Endothelial cell of umbilical vein (primary cell): ENCODE results near the gene CD276. TPM values are rescaled to one million over a fixed set of nuclear protein-coding genes. Genes with fewer than 3 reads are reported as not detected.

ENCODE experiments used
- BruUV-seq: library from RNA; stranded (reverse); fragments of 400-500 nt; replicated peaks from 2 replicates; lab custom pipeline; 2021; lab: Mats Ljungman, UMichigan
- CTCF ChIA-PET: fragments of 300-600, 350-600 bp; sonication (Branson Sonifier 250); formaldehyde crosslinking; loops from one replicate; lab custom pipeline; 2021; ENCODE audit warnings: antibody characterized with exemption, inconsistent platforms; lab: Charles Lee
- POLR2A ChIA-PET: fragments of 300-600, 350-600 bp; sonication (Branson Sonifier 250); formaldehyde crosslinking; loops from one replicate; lab custom pipeline; 2021; ENCODE audit warnings: antibody characterized with exemption, inconsistent platforms; lab: Charles Lee
- DNase-seq: peaks from one replicate; pipeline ENCODE4 v3.0.0-alpha.2; 2011; ENCODE audit warnings: low read depth, low spot score
- FAIRE-seq: peaks from 2 replicates; lab custom pipeline; 2011; peaks lifted over from hg19 to GRCh38; lab: Jason Lieb, UNC
- H2AFZ ChIP-seq: 2 replicates; pipeline ENCODE4 v1.6.0; 2012; ENCODE audit warnings: low read depth, low read length, control low read depth, inconsistent platforms
- H3K27ac ChIP-seq: 2 replicates; pipeline ENCODE4 v1.5.1; 2011; ENCODE audit warnings: low read depth, mild to moderate bottlenecking, control low read depth, low read length, moderate library complexity; ENCODE audit not compliant: insufficient read depth
- H3K27me3 ChIP-seq, 2 experiments: 2 replicates each; pipeline versions ENCODE4 v1.6.0 to v1.6.1; 2011; ENCODE audit warnings: low read length in 2 of 2, mixed read lengths in 1 of 2; ENCODE audit not compliant: control insufficient read depth in 2 of 2, insufficient read depth in 2 of 2
- H3K36me3 ChIP-seq, 2 experiments: 2 replicates in 1 of 2; 3 replicates in 1 of 2; pipeline ENCODE4 v1.5.1; 2011; ENCODE audit warnings: low read length in 2 of 2, mild to moderate bottlenecking in 1 of 2, moderate library complexity in 1 of 2; ENCODE audit not compliant: control insufficient read depth in 2 of 2, insufficient read depth in 2 of 2; ENCODE audit errors: extremely low read depth in 1 of 2
- H3K4me1 ChIP-seq: 3 replicates; pipeline ENCODE4 v1.5.1; 2011; ENCODE audit warnings: mild to moderate bottlenecking, low read length; ENCODE audit not compliant: control insufficient read depth, insufficient read depth; ENCODE audit errors: extremely low read depth
- H3K4me2 ChIP-seq: 2 replicates; pipeline ENCODE4 v1.6.1; 2011; ENCODE audit warnings: low read length, control low read depth, mixed read lengths; ENCODE audit not compliant: insufficient read depth
- H3K4me3 ChIP-seq, 3 experiments: fragments of 200-600 bp in 1 of 3; sonication (generic), shearing (Covaris generic) in 1 of 3; replicated peaks in 1 of 3; 2 replicates each; pipeline ENCODE4 v1.5.1; 2011 to 2016; ENCODE audit warnings: control low read depth in 3 of 3, low read length in 3 of 3, mild to moderate bottlenecking in 2 of 3, inconsistent platforms in 1 of 3, low read depth in 1 of 3, moderate library complexity in 1 of 3; ENCODE audit not compliant: insufficient read depth in 1 of 3
- H3K79me2 ChIP-seq: 2 replicates; pipeline ENCODE4 v1.6.0; 2012; ENCODE audit warnings: low read length, inconsistent platforms; ENCODE audit not compliant: control insufficient read depth, insufficient read depth
- H3K9ac ChIP-seq: replicated peaks from 2 replicates; pipeline ENCODE3; 2011; ENCODE audit warnings: low read length, control low read depth; ENCODE audit not compliant: insufficient read depth; ENCODE audit errors: extremely low read depth
- H3K9me1 ChIP-seq: replicated peaks from 3 replicates; pipeline ENCODE4 v1.6.0; 2011; ENCODE audit warnings: mild to moderate bottlenecking, low read length; ENCODE audit not compliant: control insufficient read depth, insufficient read depth; ENCODE audit errors: extremely low read depth
- H3K9me3 ChIP-seq: replicated peaks from 2 replicates; pipeline ENCODE4 v1.5.1; 2012; ENCODE audit warnings: low read length, inconsistent platforms; ENCODE audit not compliant: control insufficient read depth, insufficient read depth
- H4K20me1 ChIP-seq: replicated peaks from 2 replicates; pipeline ENCODE3; 2011; ENCODE audit warnings: mild to moderate bottlenecking, low read length; ENCODE audit not compliant: control insufficient read depth, insufficient read depth; ENCODE audit errors: extremely low read depth
- EZH2 ChIP-seq: IDR thresholded peaks from 2 replicates; pipeline ENCODE4 v1.6.1; 2012; ENCODE audit warnings: borderline replicate concordance, low read depth, mild to moderate bottlenecking, moderate library complexity, low read length, inconsistent platforms; ENCODE audit not compliant: severe bottlenecking
- FOS ChIP-seq: IDR thresholded peaks from 2 replicates; pipeline ENCODE4 v1.6.1; 2011; ENCODE audit warnings: mild to moderate bottlenecking, low read length, moderate library complexity, borderline replicate concordance; ENCODE audit not compliant: insufficient read depth
- GATA2 ChIP-seq: IDR thresholded peaks from 2 replicates; pipeline ENCODE4 v1.7.0; 2011; ENCODE audit warnings: low read depth, mild to moderate bottlenecking, moderate library complexity, mixed read lengths, low read length; ENCODE audit not compliant: insufficient read length, insufficient read depth
- JUN ChIP-seq: IDR thresholded peaks from 2 replicates; pipeline ENCODE4 v1.6.1; 2011; ENCODE audit warnings: borderline replicate concordance, low read depth; ENCODE audit not compliant: insufficient read length, insufficient read depth
- MYC ChIP-seq: IDR thresholded peaks from one replicate; pipeline ENCODE4 v1.6.1; 2011; ENCODE audit warnings: mild to moderate bottlenecking, low read depth, low read length
- POLR2A ChIP-seq: IDR thresholded peaks from 2 replicates; pipeline ENCODE4 v1.6.1; 2012; ENCODE audit warnings: low read depth, mild to moderate bottlenecking, control low read depth, low read length
- POLR2AphosphoS5 ChIP-seq: IDR thresholded peaks from 2 replicates; pipeline ENCODE4 v1.6.1; 2012; ENCODE audit warnings: low read depth, mild to moderate bottlenecking, control low read depth, low read length, moderate library complexity; ENCODE audit not compliant: insufficient read depth
- dilution Hi-C: fragments of 300-500 bp; cut with MboI; formaldehyde crosslinking; loops from one replicate; pipeline ENCODE4 v1.15.0; 2019; ENCODE audit warnings: low sequenced_read_pairs; ENCODE audit not compliant: extremely low pct_ligation_motif_present
- intact Hi-C: fragments of 100-400 bp; cut with micrococcal nuclease; formaldehyde crosslinking; loops from one replicate; pipeline ENCODE4 v1.10.0; 2022
- polyA plus RNA-seq, 4 experiments: library from polyadenylated mRNA; depleted of rRNA in 3 of 4; stranded (reverse) in 3 of 4; unstranded in 1 of 4; fragments of >200 nt; gene quantifications; 2 replicates each; pipeline versions ENCODE4 v1.2.1 to v1.2.3, GENCODE V29; 2011 to 2012; ENCODE audit warnings: missing spikeins in 1 of 4
- total RNA-seq: library from RNA; stranded (reverse); gene quantifications from 2 replicates; pipeline ENCODE4 v1.2.3, GENCODE V29; 2021
- TF ChIP-seq, protein P1 (sequence below), 2 donors: IDR thresholded peaks; 1 replicate in 1 of 2; 2 replicates in 1 of 2; pipeline ENCODE4 v1.5.1; 2011; ENCODE audit warnings: low read length in 2 of 2, mild to moderate bottlenecking in 2 of 2, moderate library complexity in 2 of 2, control low read depth in 1 of 2, inconsistent platforms in 1 of 2, low read depth in 1 of 2; ENCODE audit not compliant: insufficient read depth in 1 of 2; ENCODE audit errors: extremely low read depth in 1 of 2
- TF ChIP-seq, protein P2 (sequence below): IDR thresholded peaks from 2 replicates; pipeline ENCODE4 v1.6.1; 2011; ENCODE audit not compliant: insufficient read depth, insufficient read length

The CD276 gene
- total and polyA plus RNA-seq, 2 donors (not counting 3 experiments of a cell fraction or from before 2014, with no cell fraction given): 73.6 to 85.7 TPM

DNA sequence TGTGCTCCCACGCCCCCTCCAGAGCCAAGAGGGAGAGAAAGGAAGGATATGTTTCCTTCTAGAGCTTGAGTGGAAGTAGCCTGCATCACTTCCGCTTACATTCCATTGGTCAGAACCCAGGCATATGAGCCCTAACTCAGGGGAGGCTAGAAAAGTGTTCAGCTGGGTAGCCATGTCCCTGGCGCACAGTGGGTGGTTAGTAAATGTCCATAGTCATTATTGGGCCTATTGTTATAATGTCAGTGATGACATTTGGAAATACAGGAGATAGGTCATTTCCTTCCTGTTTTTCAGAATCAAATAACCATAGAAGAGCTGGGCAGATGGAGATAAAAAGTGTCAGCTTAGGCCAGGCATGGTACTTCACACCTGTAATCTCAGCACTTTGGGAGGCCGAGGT, 27.3 kb downstream of the CD276 start:
- Histone ChIP-seq H3K4me1 (peaks cover 4% of the 10 kb centered on the region), H4K20me1 (no peaks in the 10 kb centered on the region), H3K4me3 (no peak overlapping the region), H3K9ac (no peak overlapping the region), H3K27me3 (no peaks in the 10 kb centered on the region), H3K9me1 (no peaks in the 10 kb centered on the region), H3K27ac (peak overlapping the region; percentile 8), H3K9me3 (no peaks in the 10 kb centered on the region), H2AFZ (no peak overlapping the region), H3K4me2 (no peak overlapping the region), H3K79me2 (no peaks in the 10 kb centered on the region), H3K36me3 (peaks cover 0 to 16% of the 10 kb centered on the region in 2 experiments)
- no peak for FAIRE-seq
- dilution Hi-C loops: no loop called here
- ChIA-PET CTCF (interaction anchor here (0.9 to 1.9 kb wide), 5 partner anchors 11 to 75 kb away, joined by 3 to 8 read pairs (median 7); no protein-coding TSS in a partner anchor), POLR2A (no interaction called here)
- DNase-seq: no peak
- TF ChIP-seq, protein P1, sequence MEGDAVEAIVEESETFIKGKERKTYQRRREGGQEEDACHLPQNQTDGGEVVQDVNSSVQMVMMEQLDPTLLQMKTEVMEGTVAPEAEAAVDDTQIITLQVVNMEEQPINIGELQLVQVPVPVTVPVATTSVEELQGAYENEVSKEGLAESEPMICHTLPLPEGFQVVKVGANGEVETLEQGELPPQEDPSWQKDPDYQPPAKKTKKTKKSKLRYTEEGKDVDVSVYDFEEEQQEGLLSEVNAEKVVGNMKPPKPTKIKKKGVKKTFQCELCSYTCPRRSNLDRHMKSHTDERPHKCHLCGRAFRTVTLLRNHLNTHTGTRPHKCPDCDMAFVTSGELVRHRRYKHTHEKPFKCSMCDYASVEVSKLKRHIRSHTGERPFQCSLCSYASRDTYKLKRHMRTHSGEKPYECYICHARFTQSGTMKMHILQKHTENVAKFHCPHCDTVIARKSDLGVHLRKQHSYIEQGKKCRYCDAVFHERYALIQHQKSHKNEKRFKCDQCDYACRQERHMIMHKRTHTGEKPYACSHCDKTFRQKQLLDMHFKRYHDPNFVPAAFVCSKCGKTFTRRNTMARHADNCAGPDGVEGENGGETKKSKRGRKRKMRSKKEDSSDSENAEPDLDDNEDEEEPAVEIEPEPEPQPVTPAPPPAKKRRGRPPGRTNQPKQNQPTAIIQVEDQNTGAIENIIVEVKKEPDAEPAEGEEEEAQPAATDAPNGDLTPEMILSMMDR (IDR thresholded peaks at IDR 0.05; ENCODE audit: extremely low read depth in 1 of 2, insufficient read depth in 1 of 2, low read depth in 1 of 2, low read length in 2 of 2): no peak
- TF ChIP-seq POLR2AphosphoS5 (no peak), MYC (no peak)
- intact Hi-C loops: no loop called here
- no TSS peak for BruUV-seq

DNA sequence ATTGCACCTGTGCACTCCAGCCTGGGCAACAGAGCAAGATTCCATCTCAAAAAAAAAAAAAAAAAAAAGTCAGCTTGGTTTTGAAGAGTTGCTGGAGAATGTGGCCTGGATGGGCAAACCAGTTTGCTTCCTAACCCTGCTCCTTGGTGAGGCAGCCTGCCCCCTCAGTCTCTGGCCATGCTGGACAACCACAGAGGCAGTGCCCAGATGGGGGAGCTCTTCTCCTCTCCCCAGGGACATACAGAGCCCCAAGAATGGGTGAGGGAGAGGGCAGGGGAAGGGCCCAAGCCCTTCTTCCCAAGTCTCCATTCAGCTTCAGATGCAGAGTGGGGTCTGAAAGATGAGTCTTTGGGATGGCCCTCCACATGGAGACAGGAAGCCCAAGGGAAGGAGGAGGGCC, 27.9 kb downstream of the CD276 start:
- intact Hi-C loops (no loop called here), dilution Hi-C loops (no loop called here)
- FAIRE-seq (no peak), DNase-seq (no peak)
- Histone ChIP-seq H3K36me3 (peaks cover 0 to 14% of the 10 kb centered on the region in 2 experiments), H3K9me1 (no peaks in the 10 kb centered on the region), H3K27me3 (no peaks in the 10 kb centered on the region), H2AFZ (no peak overlapping the region), H3K79me2 (no peaks in the 10 kb centered on the region), H3K4me1 (peaks cover 4% of the 10 kb centered on the region), H4K20me1 (no peaks in the 10 kb centered on the region), H3K9ac (no peak overlapping the region), H3K4me2 (no peak overlapping the region), H3K27ac (no peak overlapping the region), H3K4me3 (no peak overlapping the region), H3K9me3 (no peaks in the 10 kb centered on the region)
- BruUV-seq: no TSS peak
- POLR2A ChIA-PET: no interaction called here
- CTCF ChIA-PET: interaction anchor here (0.9 to 1.3 kb wide), 4 partner anchors 12 to 76 kb away, joined by 3 to 8 read pairs (median 6); no protein-coding TSS in a partner anchor
- TF ChIP-seq POLR2AphosphoS5 (no peak), FOS (no peak), MYC (no peak), EZH2 (no peak), JUN (no peak), POLR2A (no peak), GATA2 (no peak)
- TF ChIP-seq, protein P2, sequence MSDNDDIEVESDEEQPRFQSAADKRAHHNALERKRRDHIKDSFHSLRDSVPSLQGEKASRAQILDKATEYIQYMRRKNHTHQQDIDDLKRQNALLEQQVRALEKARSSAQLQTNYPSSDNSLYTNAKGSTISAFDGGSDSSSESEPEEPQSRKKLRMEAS: no peak
- TF ChIP-seq, protein P1 (IDR thresholded peaks at IDR 0.05; ENCODE audit: extremely low read depth in 1 of 2, insufficient read depth in 1 of 2, low read depth in 1 of 2, low read length in 2 of 2): no peak
